ENCODE results near the gene NDUFB5.

GRCh38 chr3:179653096-179653797 lies 48.7 kb downstream of the NDUFB5 start:
- TF ChIP-seq CTCF (IDR thresholded peaks at IDR 0.05) (no peak), POLR2A (IDR thresholded peaks at IDR 0.05) (peak; percentile 44 to 81)

Measured in adrenal gland (tissue), 5 donors.